Panc1 (cell line): ENCODE results near the gene KIFC3. TPM values are rescaled to one million over a fixed set of nuclear protein-coding genes. Genes with fewer than 3 reads are reported as not detected.

Experiments used
- ATAC-seq: fragments of 200-7000 bp; cut with Tn5 transposase; 2 replicates; pipeline ENCODE4 v1.9.1; 2020; ENCODE audit warnings: mild to moderate bottlenecking, moderate library complexity
- BruUV-seq: library from RNA; stranded (reverse); fragments of 400-500 nt; replicated peaks from 2 replicates; lab custom pipeline; 2021; lab: Mats Ljungman, UMichigan
- CTCF ChIA-PET: fragments of 300-600 bp; sonication (Branson Sonifier 250); formaldehyde crosslinking; loops from one replicate; lab custom pipeline; 2022; ENCODE audit warnings: antibody characterized with exemption; lab: Charles Lee
- POLR2A ChIA-PET: fragments of 300-600 bp; sonication (Branson Sonifier 250); formaldehyde crosslinking; loops from one replicate; lab custom pipeline; 2022; ENCODE audit warnings: antibody characterized with exemption; lab: Charles Lee
- DNase-seq: peaks from one replicate; pipeline ENCODE4 v3.0.0-alpha.2; 2010; ENCODE audit warnings: low read depth, low spot score
- H3K27ac ChIP-seq: 2 replicates; pipeline ENCODE4 v1.5.1; 2011; ENCODE audit warnings: mild to moderate bottlenecking, low read length, inconsistent platforms
- H3K27me3 ChIP-seq: fragments of 200-500 bp; sonication (Bioruptor generic); 2 replicates; pipeline ENCODE4 v1.6.0; 2014; ENCODE audit warnings: low read length, inconsistent platforms; ENCODE audit not compliant: control insufficient read depth, insufficient read depth
- H3K36me3 ChIP-seq: fragments of 200-500 bp; sonication (Bioruptor generic); 2 replicates; pipeline ENCODE4 v1.5.1; 2014; ENCODE audit warnings: inconsistent platforms, mild to moderate bottlenecking, low read length, moderate library complexity; ENCODE audit not compliant: control insufficient read depth, insufficient read depth
- H3K4me1 ChIP-seq: 2 replicates; pipeline ENCODE4 v1.5.1; 2011; ENCODE audit warnings: inconsistent platforms, mild to moderate bottlenecking, low read length, moderate library complexity; ENCODE audit not compliant: control insufficient read depth, insufficient read depth
- H3K4me3 ChIP-seq, 2 experiments: 2 replicates each; pipeline ENCODE4 v1.5.1; 2011 to 2012; ENCODE audit warnings: low read depth in 2 of 2, low read length in 2 of 2, mild to moderate bottlenecking in 2 of 2, inconsistent platforms in 1 of 2, moderate library complexity in 1 of 2
- H3K9me3 ChIP-seq: fragments of 200-500 bp; sonication (Bioruptor generic); 2 replicates; pipeline ENCODE4 v1.5.1; 2014; ENCODE audit warnings: low read depth, mild to moderate bottlenecking, inconsistent platforms, low read length, moderate library complexity; ENCODE audit not compliant: control insufficient read depth, insufficient read depth
- POLR2AphosphoS5 ChIP-seq: IDR thresholded peaks from 2 replicates; pipeline ENCODE4 v1.6.1; 2012; ENCODE audit warnings: mild to moderate bottlenecking, low read depth, low read length, moderate library complexity
- SIN3A ChIP-seq: IDR thresholded peaks from 2 replicates; pipeline ENCODE4 v1.6.1; 2012; ENCODE audit warnings: low read depth, mild to moderate bottlenecking, low read length, moderate library complexity, borderline replicate concordance; ENCODE audit not compliant: insufficient read depth
- TCF7L2 ChIP-seq: IDR thresholded peaks from 2 replicates; pipeline ENCODE4 v1.6.1; 2011; ENCODE audit warnings: mild to moderate bottlenecking, low read depth, low read length, inconsistent platforms
- in situ Hi-C: cut with HindIII; loops from 2 replicates; pipeline ENCODE4 v1.10.0; 2016; ENCODE audit warnings: low sequenced_read_pairs, low pct_unique_long_range_greater_than_20kb
- intact Hi-C: fragments of 100-400 bp; cut with micrococcal nuclease; formaldehyde crosslinking; loops from one replicate; pipeline ENCODE4 v1.10.0; 2022; ENCODE audit not compliant: unreplicated experiment
- total RNA-seq: library from RNA; stranded (reverse); gene quantifications from one replicate; pipeline ENCODE4 v1.2.1, GENCODE V29; 2021; ENCODE audit not compliant: unreplicated experiment
- TF ChIP-seq, protein P1 (sequence below), 2 experiments: IDR thresholded peaks; 2 replicates each; pipeline ENCODE4 v1.6.1; 2011 to 2012; ENCODE audit warnings: low read depth in 2 of 2, control low read depth in 1 of 2, low read length in 1 of 2, mild to moderate bottlenecking in 1 of 2, moderate library complexity in 1 of 2; ENCODE audit not compliant: insufficient read depth in 1 of 2
- TF ChIP-seq, protein P2 (sequence below): fragments of 450-650 bp; IDR thresholded peaks from 2 replicates; pipeline ENCODE4 v1.5.1; 2017; ENCODE audit warnings: mild to moderate bottlenecking

The KIFC3 gene
- total RNA-seq, 1 experiment from 2014 or later: 51.5 TPM

DNA sequence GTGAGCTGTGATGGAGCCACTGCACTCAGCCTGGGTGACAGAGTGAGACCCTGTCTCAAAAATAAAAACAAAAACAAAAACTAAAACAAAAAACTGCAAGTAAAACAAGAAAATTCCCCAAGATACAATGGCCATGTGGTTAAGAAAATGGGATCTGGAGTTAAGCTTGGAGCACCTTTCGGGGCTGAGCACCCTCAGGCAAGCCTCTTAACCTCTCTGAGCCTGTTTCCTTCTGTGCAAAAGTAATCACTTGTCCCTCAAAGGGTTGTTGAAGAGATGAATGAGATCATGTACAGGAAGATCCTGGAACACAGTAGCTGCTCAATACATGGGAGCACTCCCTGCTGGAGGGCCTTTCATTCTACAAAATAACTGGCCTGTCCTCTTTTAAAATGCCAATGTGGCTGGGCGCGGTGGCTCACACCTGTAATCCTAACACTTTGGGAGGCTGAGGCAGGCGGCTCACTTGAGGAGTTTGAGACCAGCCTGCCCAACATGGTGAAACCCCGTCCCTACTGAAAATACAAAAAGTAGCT is 19.8 kb upstream of the KIFC3 start:
- H3K4me3 ChIP-seq: no peak overlapping the region
- no peaks in the 10 kb centered on the region for H3K9me3 ChIP-seq
- no peaks in the 10 kb centered on the region for H3K36me3 ChIP-seq
- in situ Hi-C loops (no loop called here), intact Hi-C loops (no loop called here)
- DNase-seq (no peak), ATAC-seq (no peak)
- POLR2A ChIA-PET: no interaction called here
- CTCF ChIA-PET: no interaction called here
- H3K4me1 ChIP-seq: peaks cover 16% of the 10 kb centered on the region
- no peak overlapping the region for H3K27ac ChIP-seq
- no peaks in the 10 kb centered on the region for H3K27me3 ChIP-seq
- TF ChIP-seq, protein P1, sequence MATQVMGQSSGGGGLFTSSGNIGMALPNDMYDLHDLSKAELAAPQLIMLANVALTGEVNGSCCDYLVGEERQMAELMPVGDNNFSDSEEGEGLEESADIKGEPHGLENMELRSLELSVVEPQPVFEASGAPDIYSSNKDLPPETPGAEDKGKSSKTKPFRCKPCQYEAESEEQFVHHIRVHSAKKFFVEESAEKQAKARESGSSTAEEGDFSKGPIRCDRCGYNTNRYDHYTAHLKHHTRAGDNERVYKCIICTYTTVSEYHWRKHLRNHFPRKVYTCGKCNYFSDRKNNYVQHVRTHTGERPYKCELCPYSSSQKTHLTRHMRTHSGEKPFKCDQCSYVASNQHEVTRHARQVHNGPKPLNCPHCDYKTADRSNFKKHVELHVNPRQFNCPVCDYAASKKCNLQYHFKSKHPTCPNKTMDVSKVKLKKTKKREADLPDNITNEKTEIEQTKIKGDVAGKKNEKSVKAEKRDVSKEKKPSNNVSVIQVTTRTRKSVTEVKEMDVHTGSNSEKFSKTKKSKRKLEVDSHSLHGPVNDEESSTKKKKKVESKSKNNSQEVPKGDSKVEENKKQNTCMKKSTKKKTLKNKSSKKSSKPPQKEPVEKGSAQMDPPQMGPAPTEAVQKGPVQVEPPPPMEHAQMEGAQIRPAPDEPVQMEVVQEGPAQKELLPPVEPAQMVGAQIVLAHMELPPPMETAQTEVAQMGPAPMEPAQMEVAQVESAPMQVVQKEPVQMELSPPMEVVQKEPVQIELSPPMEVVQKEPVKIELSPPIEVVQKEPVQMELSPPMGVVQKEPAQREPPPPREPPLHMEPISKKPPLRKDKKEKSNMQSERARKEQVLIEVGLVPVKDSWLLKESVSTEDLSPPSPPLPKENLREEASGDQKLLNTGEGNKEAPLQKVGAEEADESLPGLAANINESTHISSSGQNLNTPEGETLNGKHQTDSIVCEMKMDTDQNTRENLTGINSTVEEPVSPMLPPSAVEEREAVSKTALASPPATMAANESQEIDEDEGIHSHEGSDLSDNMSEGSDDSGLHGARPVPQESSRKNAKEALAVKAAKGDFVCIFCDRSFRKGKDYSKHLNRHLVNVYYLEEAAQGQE (IDR thresholded peaks at IDR 0.05; ENCODE audit: insufficient read depth in 1 of 2, low read depth in 2 of 2, low read length in 1 of 2): no peak
- TF ChIP-seq, protein P2, sequence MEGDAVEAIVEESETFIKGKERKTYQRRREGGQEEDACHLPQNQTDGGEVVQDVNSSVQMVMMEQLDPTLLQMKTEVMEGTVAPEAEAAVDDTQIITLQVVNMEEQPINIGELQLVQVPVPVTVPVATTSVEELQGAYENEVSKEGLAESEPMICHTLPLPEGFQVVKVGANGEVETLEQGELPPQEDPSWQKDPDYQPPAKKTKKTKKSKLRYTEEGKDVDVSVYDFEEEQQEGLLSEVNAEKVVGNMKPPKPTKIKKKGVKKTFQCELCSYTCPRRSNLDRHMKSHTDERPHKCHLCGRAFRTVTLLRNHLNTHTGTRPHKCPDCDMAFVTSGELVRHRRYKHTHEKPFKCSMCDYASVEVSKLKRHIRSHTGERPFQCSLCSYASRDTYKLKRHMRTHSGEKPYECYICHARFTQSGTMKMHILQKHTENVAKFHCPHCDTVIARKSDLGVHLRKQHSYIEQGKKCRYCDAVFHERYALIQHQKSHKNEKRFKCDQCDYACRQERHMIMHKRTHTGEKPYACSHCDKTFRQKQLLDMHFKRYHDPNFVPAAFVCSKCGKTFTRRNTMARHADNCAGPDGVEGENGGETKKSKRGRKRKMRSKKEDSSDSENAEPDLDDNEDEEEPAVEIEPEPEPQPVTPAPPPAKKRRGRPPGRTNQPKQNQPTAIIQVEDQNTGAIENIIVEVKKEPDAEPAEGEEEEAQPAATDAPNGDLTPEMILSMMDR: no peak
- no peak for TF ChIP-seq TCF7L2
- no peak for TF ChIP-seq SIN3A
- no peak for TF ChIP-seq POLR2AphosphoS5
- no TSS peak for BruUV-seq

DNA sequence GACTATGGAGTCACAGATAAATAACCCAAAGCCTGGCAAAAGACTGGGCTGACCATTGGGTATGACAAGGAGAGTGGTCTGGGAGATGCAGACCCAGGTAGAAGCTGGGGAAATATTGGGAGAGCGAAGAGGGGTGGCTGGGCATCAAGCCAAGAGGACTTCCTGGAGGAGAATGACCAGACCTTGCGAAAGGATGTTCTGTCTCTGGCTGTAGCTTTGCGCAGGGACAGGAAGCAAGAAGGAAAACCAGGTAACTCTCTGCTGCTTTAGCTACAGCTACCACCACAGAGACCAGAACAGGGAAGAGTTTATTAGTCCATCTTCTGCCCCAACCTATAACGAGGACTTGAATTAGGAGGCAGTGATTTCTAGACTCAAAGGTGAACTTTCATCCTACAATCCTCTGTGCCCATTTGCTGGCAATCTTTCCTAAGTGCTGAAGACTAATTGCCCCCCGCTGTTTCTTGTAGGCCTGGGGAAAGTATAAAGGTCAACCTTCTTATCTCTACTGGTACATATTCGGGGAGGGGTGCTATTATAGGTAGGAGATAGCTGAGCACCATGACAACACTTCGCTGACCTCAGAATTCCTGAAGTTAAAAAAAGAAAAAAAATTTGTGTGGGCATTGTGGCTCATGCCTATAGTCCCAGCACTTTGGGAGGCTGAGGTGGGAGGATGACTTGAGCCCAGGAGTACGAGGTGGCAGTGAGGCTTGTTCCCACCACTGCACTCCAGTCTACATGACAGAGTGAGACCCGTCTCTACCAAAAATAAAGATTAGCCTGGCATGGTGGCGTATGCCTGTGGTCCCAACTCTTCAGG is 19.1 kb upstream of the KIFC3 start:
- H3K4me1 ChIP-seq: peaks cover 13% of the 10 kb centered on the region
- H3K4me3 ChIP-seq: no peak overlapping the region
- H3K27ac ChIP-seq: no peak overlapping the region
- ATAC-seq (no peak), DNase-seq (no peak)
- H3K27me3 ChIP-seq: no peaks in the 10 kb centered on the region
- BruUV-seq: no TSS peak
- no peak for TF ChIP-seq POLR2AphosphoS5
- TF ChIP-seq, protein P2: no peak
- TF ChIP-seq SIN3A: no peak
- TF ChIP-seq, protein P1 (IDR thresholded peaks at IDR 0.05; ENCODE audit: insufficient read depth in 1 of 2, low read depth in 2 of 2, low read length in 1 of 2): no peak
- no peak for TF ChIP-seq TCF7L2
- ChIA-PET POLR2A (no interaction called here), CTCF (no interaction called here)
- intact Hi-C loops (no loop called here), in situ Hi-C loops (no loop called here)
- no peaks in the 10 kb centered on the region for H3K36me3 ChIP-seq
- H3K9me3 ChIP-seq: no peaks in the 10 kb centered on the region
